Measurements from ENCODE around the gene PSD. TPM values are rescaled to one million over a fixed set of nuclear protein-coding genes. Genes with fewer than 3 reads are reported as not detected.

Gene PSD
- polyA plus RNA-seq, 1 donor: 9.3 TPM

DNA sequence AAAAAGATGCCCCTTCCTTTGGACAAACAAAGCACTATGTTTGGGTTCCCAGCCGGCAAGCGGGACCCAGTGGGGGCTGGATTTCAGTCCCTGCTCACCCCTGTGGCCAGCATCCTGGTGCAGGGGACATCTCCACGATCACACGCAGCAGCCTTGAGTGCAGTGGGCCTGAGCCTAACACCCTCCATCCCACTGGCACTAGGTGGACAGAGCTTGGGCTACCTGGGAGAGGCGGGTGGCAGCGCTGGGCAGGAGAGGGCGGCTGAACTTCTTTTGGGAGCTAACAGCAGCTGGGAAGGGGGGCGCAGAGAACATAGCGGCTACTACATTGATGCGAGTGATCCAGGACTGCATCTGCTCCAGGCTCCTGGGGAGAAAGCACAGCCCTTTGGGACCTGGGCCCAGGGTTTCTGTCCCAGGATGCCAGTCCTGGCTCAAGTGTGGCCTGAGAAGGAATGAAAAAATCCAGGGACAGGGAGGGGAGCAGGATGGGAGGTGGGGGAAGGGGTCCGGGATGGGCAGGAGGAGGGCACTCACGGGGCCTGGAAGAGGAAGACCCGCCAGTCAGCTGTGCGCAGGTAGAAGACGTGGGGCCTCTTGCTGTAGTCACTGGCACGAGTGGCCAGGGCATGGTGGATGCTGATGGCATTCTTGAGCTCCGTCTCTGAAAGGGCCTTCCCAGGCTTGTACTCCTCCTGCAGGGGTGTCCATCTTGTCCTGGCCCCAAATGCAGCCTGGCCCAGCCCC, 14.1 kb downstream of the PSD start:
- DNase-seq: no peak

DNA sequence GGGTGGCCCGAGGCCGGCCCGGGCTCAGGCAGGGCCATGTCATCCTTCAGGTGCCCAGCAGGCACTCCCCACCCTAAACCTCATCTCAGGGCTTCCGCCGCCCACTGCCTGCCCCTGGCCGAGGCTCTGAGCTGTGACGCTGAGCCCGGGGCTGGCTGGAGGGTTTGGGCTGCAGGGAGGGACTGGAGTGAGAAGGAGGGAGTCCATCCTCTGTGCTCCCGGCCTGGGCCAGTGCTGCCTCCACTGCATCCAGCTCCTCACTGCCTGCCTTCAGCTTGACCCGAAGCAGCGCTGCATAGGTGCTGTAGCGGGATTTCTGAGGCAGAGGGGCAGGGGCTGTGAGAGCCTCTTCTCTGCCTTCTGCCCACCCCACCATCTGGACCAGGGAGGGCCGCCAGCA, 15.5 kb downstream of the PSD start:
- DNase-seq: no peak

DNA sequence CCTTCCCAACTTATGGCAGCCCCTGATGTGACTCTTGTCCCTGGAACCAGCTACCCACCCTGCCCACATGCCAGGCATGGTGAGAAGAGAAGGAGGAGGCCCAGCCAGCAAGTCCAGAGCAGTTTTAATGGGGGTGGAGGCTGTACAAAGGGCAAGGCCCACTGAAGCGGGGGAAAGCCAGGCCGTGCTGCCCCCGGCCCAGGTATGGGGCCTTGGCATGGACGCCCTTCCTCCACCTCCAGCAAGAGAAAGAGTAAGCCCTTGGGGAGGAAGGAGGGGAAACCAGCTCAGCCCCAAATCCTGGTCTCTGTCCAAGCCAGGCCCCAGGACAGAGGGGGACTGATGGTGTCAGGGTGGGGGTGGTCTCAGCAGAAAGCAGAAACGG, 16.1 kb downstream of the PSD start:
- DNase-seq: no peak

GRCh38 chr10:102401735-102402511, 16.7 kb downstream of the PSD start:
- no peak for DNase-seq

GRCh38 chr10:102401342-102401654, 17.3 kb downstream of the PSD start:
- no peak for DNase-seq

DNA sequence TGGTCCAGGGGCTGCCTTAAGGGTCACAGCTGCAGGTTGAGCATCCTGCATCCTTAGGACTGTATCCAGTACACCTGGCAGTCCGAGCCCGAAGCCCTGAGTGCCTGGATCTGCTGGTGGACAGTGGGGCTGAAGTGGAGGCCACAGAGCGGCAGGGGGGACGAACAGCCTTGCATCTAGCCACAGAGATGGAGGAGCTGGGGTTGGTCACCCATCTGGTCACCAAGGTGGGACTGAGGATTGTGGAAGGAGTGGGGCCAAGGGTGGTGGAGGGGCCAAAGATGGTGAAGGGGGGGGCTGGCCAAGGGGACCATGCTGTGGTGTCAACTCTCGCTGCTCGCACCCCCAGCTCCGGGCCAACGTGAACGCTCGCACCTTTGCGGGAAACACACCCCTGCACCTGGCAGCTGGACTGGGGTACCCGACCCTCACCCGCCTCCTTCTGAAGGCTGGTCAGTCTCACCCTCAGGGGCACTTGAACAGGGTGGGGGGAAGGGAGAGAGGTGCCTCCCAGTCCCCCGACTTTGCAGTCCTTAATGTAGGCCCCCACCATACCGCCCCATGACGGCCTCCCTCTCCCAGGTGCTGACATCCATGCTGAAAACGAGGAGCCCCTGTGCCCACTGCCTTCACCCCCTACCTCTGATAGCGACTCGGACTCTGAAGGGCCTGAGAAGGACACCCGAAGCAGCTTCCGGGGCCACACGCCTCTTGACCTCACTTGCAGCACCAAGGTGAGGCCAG, 17.8 kb downstream of the PSD start:
- no peak for DNase-seq

DNA sequence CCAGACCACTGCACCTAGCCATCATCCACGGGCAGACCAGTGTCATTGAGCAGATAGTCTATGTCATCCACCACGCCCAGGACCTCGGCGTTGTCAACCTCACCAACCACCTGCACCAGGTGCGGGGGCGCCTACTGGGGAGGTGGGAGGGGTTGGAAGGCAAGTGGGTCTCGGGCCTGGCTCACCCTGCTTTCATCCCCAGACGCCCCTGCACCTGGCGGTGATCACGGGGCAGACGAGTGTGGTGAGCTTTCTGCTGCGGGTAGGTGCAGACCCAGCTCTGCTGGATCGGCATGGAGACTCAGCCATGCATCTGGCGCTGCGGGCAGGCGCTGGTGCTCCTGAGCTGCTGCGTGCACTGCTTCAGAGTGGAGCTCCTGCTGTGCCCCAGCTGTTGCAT, 18.5 kb downstream of the PSD start:
- no peak for DNase-seq

- DNase-seq: peak; percentile 78
Measured at GRCh38 chr10:102399217-102400021, 19.2 kb downstream of the PSD start.

GRCh38 chr10:102398172-102399020, 20.2 kb downstream of the PSD start:
- DNase-seq: no peak

DNA sequence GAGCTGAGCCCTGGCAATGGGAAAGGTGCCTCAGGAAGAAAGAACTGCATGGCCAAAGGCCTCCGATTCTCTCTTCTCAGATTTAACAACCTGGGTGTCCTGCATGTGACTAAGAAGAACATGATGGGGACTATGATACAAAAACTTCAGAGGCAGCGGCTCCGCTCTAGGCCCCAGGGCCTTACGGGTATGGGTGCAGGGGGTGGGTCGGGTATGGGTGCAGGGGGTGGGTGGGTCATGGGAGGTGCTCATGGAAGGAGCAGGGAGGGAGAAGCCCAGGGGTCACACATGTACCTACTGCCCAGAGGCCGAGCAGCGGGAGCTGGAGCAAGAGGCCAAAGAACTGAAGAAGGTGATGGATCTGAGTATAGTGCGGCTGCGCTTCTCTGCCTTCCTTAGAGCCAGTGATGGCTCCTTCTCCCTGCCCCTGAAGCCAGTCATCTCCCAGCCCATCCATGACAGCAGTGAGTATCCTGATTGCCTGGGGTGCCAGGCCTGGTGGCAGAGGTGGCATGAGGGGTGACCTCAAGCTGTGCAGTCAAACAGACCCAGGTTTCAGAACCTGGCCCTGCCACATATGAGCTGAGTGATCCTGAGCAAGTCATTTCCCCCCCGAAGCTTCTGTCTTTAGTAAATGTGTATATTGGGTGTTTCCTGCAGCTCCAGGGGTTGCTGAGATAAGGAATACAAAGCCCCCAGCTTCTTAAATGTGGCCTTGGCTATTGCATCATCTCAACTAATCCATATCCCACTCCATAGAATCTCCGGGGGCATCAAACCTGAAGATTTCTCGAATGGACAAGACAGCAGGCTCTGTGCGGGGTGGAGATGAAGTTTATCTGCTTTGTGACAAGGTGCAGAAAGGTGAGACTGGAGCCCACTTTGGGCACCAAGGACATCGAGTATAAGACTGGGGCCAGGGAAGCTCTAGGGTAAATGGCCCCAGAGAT, 21.1 kb downstream of the PSD start:
- no peak for DNase-seq

- no peak for DNase-seq
Measured at GRCh38 chr10:102396730-102397151, 21.8 kb downstream of the PSD start.

GRCh38 chr10:102396317-102396650, 22.3 kb downstream of the PSD start:
- DNase-seq: no peak

GRCh38 chr10:102395400-102396316, 22.9 kb downstream of the PSD start, which contains the start of gene NFKB2:
NFKB2 (plus strand) TSS chr10:102395705; CDS start chr10:102395960, 255 bp downstream.
- peak; percentile 91 for DNase-seq

DNA sequence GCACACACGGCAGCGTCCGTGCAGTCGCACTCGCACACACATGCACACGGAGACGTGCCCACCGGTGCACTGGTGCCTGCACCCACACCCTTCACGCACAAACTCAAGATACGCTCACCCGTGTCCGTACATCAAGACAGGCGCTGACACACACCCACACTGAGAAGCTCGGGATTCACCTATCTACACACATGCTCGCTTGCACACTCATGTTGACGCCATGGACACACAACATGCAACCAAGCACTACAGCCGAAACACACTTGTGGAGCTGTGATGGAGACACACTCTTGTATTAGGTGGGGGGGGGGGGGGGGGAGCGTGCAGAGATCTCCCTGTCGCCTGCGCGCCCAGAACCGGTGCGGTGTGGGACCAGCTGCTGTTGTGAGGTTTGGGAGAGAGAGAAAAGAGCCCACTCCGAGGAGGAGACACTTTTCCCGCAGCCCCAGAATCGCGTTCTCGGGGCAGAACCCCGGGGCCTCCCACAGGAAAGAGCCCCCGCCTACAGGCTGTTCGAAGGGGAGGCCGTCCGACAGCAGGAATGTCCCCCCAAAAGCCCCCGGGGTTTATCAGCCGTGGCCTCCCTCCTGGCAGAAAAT, 23.7 kb downstream of the PSD start:
- DNase-seq: no peak

GRCh38 chr10:102394079-102394800, 24.3 kb downstream of the PSD start:
- DNase-seq: peak; percentile 86

DNA sequence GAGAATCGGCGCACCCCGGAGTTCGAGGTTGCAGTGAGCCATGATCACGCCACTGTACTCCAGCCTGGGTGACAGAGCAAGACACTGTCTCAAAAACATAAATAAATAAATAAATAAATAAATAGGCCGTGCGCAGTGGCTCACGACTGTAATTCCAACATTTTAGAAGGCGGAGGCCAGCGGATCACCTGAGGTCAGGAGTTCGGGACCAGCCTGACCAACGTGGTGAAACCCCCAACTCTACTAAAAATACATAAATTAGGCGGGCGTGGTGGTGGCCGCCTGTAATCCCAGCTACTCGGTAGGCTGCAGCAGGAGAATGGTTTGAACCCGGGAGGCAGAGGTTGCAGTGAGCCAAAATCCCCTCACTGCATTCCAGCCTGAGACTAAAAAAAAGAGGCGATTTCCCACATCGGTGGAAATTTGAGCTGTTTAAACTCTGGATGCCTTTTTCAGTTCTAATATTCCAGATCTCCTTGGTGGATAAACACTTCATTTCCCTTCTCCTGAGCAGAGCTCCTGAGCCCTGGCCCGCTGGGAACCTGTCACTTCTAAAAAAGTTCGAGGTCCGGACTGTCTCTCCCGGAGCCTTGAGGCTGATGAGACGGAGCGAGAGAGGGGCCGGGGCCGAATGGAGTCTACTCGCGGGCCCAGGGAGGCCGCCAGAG, 25.0 kb downstream of the PSD start:
- no peak for DNase-seq

DNA sequence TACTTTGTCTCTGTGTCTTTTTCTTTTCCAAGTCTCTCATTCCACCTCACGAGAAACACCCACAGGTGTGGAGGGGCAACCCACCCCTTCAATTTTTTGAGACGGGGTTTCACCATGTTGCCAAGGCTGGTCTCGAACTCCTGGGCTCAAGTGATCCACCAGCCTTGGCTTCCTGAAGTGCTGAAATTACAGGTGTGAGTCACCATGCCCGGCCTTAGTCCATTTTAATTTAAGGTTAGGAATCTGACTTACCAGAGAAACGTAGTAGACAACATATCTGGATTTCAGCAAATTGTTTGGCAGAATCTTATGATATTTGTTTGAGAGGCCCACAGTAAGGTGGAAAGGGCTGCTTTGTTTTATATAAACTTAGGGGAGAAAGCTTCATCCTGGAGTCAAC, 26.3 kb downstream of the PSD start:
- no peak for DNase-seq

All from left kidney (tissue), 2 donors.